NT2/D1 (cell line): ENCODE data around the gene NRP1.

ENCODE experiments used
- DNase-seq: peaks from one replicate; pipeline ENCODE4 v3.0.0-alpha.2; 2011; ENCODE audit warnings: low read depth, low spot score
- H3K27me3 ChIP-seq: 2 replicates; pipeline ENCODE4 v1.6.0; 2011; ENCODE audit warnings: mild to moderate bottlenecking; ENCODE audit not compliant: insufficient read length, insufficient read depth
- H3K36me3 ChIP-seq: 2 replicates; pipeline ENCODE4 v1.6.1; 2011; ENCODE audit warnings: mild to moderate bottlenecking, low read length, mixed read lengths; ENCODE audit not compliant: insufficient read depth, insufficient read length
- H3K4me1 ChIP-seq: 2 replicates; pipeline ENCODE4 v1.5.1; 2011; ENCODE audit not compliant: insufficient read depth, insufficient read length
- H3K4me3 ChIP-seq: 2 replicates; pipeline ENCODE4 v1.5.1; 2011; ENCODE audit warnings: low read depth; ENCODE audit not compliant: insufficient read length
- H3K9ac ChIP-seq: 2 replicates; pipeline ENCODE4 v1.6.0; 2011; ENCODE audit warnings: low read depth; ENCODE audit not compliant: insufficient read length
- H3K9me3 ChIP-seq: 2 replicates; pipeline ENCODE4 v1.5.1; 2011; ENCODE audit warnings: mild to moderate bottlenecking, low read length; ENCODE audit not compliant: insufficient read depth
- SUZ12 ChIP-seq: IDR thresholded peaks from 2 replicates; pipeline ENCODE4 v1.6.1; 2011; ENCODE audit not compliant: insufficient read length, insufficient read depth; ENCODE audit errors: extremely low read depth
- YY1 ChIP-seq: IDR thresholded peaks from 2 replicates; pipeline ENCODE4 v1.6.1; 2011; ENCODE audit not compliant: insufficient read length, insufficient read depth
- ZNF274 ChIP-seq: IDR thresholded peaks from 2 replicates; pipeline ENCODE4 v1.6.1; 2011; ENCODE audit warnings: mild to moderate bottlenecking, low read depth, low read length

Gene NRP1

DNA sequence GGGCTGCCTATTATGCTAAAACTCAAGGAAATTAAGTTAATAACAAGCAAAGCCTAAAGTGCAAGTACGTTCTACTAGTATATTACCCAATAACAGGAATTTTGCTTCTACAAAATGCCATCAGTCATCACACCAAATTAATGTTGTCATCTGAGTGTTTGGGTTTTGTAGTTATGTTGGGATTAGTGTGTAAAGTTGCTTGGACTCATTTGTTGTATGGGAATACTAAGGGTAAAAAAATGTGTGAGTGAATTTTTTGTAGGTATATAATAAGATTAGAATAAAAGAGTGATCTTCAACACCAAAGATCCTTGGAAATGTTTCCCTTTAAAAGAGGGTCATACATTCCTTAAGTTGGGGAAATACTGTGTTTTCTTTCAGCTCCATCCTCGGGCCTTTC lies 38.6 kb downstream of the NRP1 start:
- Histone ChIP-seq H3K36me3 (no peaks in the 10 kb centered on the region), H3K9me3 (no peaks in the 10 kb centered on the region), H3K9ac (no peak overlapping the region), H3K4me3 (no peak overlapping the region), H3K27me3 (no peaks in the 10 kb centered on the region), H3K4me1 (no peaks in the 10 kb centered on the region)
- DNase-seq: no peak
- TF ChIP-seq SUZ12: no peak

DNA sequence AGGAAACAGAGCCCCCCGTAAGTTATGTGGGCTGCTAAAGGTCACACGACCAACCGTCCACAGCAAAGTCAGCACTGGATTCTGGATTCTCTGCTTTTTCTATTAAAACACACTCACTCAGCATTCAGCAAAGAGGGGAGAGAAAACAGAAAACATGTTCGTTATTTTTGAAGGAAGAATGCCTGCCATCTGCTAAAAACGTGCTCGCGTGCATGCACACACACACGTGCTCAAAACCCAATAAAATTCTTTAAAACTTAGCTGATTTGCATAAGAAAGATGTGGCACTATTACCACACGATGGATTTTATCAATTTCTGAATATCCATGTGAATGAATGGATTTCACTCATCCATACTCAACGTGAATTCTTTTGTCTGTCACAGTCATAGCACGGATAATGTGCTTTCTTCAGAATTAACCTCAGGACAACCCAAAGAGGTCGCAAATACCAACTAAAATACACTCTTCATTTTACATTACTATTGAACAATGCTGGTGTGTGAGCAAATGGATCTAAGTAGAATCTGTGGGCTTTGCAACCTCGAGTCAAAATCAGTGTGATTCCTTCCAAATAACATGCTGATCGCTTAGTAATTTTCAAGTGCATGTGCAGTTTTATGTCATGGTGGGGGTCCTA lies 40.8 kb downstream of the NRP1 start:
- H3K4me1 ChIP-seq: no peaks in the 10 kb centered on the region
- no peak for DNase-seq
- H3K9ac ChIP-seq: no peak overlapping the region
- TF ChIP-seq YY1 (no peak), SUZ12 (no peak), ZNF274 (no peak)
- H3K4me3 ChIP-seq: no peak overlapping the region
- no peaks in the 10 kb centered on the region for H3K9me3 ChIP-seq
- H3K36me3 ChIP-seq: no peaks in the 10 kb centered on the region
- H3K27me3 ChIP-seq: no peaks in the 10 kb centered on the region

DNA sequence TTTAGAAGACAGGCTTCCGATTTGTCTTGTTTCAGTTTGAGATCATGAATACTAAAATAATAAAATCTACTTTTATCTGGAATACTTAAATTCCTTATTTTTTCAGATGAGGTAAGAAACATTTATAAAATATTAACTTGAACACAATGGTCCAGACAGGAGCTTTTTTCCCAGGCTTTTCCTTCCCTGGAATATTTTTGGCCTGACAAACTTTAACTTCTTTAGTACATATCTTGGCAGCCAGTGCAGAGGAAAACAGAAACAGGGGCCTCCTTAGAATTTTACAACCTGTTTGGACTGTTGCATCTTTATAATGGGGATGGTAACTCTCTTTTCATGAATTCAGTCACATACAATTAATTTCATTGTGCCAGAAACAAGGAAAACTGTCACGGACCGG lies 41.4 kb downstream of the NRP1 start:
- no peaks in the 10 kb centered on the region for H3K27me3 ChIP-seq
- H3K36me3 ChIP-seq: no peaks in the 10 kb centered on the region
- H3K4me1 ChIP-seq: no peaks in the 10 kb centered on the region
- no peak overlapping the region for H3K9ac ChIP-seq
- H3K9me3 ChIP-seq: no peaks in the 10 kb centered on the region
- H3K4me3 ChIP-seq: no peak overlapping the region
- no peak for DNase-seq
- TF ChIP-seq SUZ12: no peak
- TF ChIP-seq ZNF274: no peak
- TF ChIP-seq YY1: no peak

DNA sequence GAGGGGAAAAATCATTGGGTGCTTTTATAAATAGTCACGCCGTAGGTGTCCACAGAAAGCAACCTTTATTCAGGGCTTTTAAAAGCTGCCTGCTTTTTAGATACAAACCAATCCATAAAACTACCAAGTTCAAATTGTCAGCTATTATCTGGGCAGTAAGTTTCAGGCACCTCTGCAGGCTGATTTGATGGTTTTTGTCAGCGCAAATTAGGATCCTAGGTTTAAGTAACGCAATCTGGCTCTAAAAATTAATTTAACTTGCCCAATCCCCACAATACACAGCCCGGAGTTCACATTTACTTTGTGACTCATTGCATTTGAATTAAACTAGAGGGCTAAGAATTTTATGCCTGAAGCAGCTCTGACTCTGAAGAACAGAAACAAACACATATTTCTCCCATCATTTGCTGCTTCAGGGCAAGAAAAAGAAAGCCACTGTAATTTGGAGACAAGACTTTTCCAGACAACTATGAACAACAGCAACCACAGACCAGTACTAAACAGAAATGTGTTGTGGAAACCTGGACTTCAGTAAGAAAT lies 43.3 kb downstream of the NRP1 start:
- Histone ChIP-seq H3K4me3 (no peak overlapping the region), H3K4me1 (no peaks in the 10 kb centered on the region), H3K9ac (no peak overlapping the region), H3K9me3 (no peaks in the 10 kb centered on the region), H3K27me3 (no peaks in the 10 kb centered on the region), H3K36me3 (no peaks in the 10 kb centered on the region)
- no peak for DNase-seq
- no peak for TF ChIP-seq ZNF274
- TF ChIP-seq YY1: no peak
- TF ChIP-seq SUZ12: no peak

GRCh38 chr10:33290321-33291052 lies 44.0 kb downstream of the NRP1 start:
- Histone ChIP-seq H3K4me1 (no peaks in the 10 kb centered on the region), H3K27me3 (no peaks in the 10 kb centered on the region), H3K9me3 (no peaks in the 10 kb centered on the region), H3K4me3 (no peak overlapping the region), H3K9ac (no peak overlapping the region), H3K36me3 (no peaks in the 10 kb centered on the region)
- TF ChIP-seq SUZ12 (no peak), YY1 (no peak), ZNF274 (no peak)
- DNase-seq: no peak

DNA sequence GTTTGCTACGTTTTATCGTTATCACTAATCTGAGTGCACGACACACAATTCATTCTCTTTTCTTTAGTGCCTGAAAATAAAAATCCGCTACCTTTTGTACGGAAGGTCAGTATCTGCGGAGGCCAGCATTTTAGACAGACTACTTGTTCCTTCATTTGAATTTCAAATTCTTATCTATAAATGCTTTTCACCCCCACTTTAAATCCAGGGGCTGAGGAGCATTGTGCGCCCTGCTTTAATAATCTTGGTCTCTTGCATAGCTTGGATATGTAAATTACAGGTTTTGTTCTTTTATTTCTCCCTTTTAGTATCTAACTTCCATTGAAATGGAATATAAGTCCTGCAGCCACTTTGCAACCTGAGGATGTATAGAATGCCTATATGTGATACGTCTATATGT lies 44.7 kb downstream of the NRP1 start:
- Histone ChIP-seq H3K9ac (no peak overlapping the region), H3K36me3 (no peaks in the 10 kb centered on the region), H3K27me3 (no peaks in the 10 kb centered on the region), H3K4me3 (no peak overlapping the region), H3K4me1 (no peaks in the 10 kb centered on the region), H3K9me3 (no peaks in the 10 kb centered on the region)
- no peak for DNase-seq
- TF ChIP-seq SUZ12: no peak
- TF ChIP-seq YY1: no peak
- no peak for TF ChIP-seq ZNF274

DNA sequence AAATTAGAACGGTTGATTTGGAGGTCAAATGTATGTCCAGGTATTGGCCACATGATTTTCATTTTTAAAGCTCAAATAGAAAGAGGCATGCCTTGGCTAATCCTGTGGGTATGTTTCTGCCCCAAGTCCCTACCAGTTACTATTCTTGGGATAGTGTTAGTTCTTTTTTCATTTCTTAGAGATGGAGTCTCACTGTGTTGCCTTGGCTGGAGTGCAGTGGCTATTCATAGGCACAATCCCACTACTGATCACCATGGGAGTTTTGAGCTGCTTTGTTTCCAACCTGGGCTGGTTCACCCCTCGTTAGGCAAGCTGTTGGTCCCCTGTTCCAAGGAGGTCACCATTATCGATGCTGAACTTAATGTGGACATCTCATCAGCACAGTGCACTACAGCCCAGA lies 46.3 kb downstream of the NRP1 start:
- no peaks in the 10 kb centered on the region for H3K4me1 ChIP-seq
- no peaks in the 10 kb centered on the region for H3K9me3 ChIP-seq
- no peaks in the 10 kb centered on the region for H3K36me3 ChIP-seq

More for the DNA sequence above, 46.3 kb downstream of the NRP1 start:
- Histone ChIP-seq H3K9ac (no peak overlapping the region), H3K4me3 (no peak overlapping the region), H3K27me3 (no peaks in the 10 kb centered on the region)
- TF ChIP-seq SUZ12 (no peak), YY1 (no peak), ZNF274 (no peak)
- DNase-seq: no peak
